NCI-H2107 treated with DMSO at 0.1 percent for 48 hours (cell line): ENCODE results near the gene SEC22A.
A peak's percentile ranks its signal among the peaks of the same experiment; 100 is the strongest.
"Not testable (repeated sequence)": the region's sequence is repeated elsewhere in the genome, so short reads cannot be mapped to it uniquely, and the experiment has no call there.

ENCODE experiments used
- DNase-seq: peaks from one replicate; lab custom pipeline; 2025; ENCODE audit not compliant: unreplicated experiment; lab: John Stamatoyannopoulos, UW

Gene SEC22A

GRCh38 chr3:123169930-123170329 lies 31.8 kb upstream of the SEC22A start:
- DNase-seq = no peak

- no peak for DNase-seq
These were observed 21.0 kb upstream of the SEC22A start for GRCh38 chr3:123180791-123181190.

- DNase-seq = no peak
These were observed 15.0 kb upstream of the SEC22A start for GRCh38 chr3:123186695-123187094.

- DNase-seq = no peak
These were observed 13.7 kb upstream of the SEC22A start for GRCh38 chr3:123188058-123188457.

GRCh38 chr3:123193448-123194101 lies 8.2 kb upstream of the SEC22A start:
- DNase-seq = no peak

GRCh38 chr3:123194552-123194951 lies 7.2 kb upstream of the SEC22A start:
- DNase-seq = no peak

GRCh38 chr3:123198372-123198771 lies 3.4 kb upstream of the SEC22A start:
- DNase-seq = no peak

- no peak for DNase-seq
These were observed 553 bp upstream of the SEC22A start for GRCh38 chr3:123201223-123201556.

GRCh38 chr3:123202451-123202850 lies 708 bp downstream of the SEC22A start:
- no peak for DNase-seq

- no peak for DNase-seq
These were observed 17.2 kb downstream of the SEC22A start for GRCh38 chr3:123218990-123219389.

- not testable (repeated sequence) for DNase-seq
These were observed 19.6 kb downstream of the SEC22A start for GRCh38 chr3:123221369-123221768.

GRCh38 chr3:123225016-123225415 lies 23.3 kb downstream of the SEC22A start:
- DNase-seq = no peak

- no peak for DNase-seq
These were observed 24.8 kb downstream of the SEC22A start for GRCh38 chr3:123226549-123226948.

- no peak for DNase-seq
These were observed 27.4 kb downstream of the SEC22A start for GRCh38 chr3:123229145-123229544.

GRCh38 chr3:123236902-123237301 lies 35.2 kb downstream of the SEC22A start:
- no peak for DNase-seq

- DNase-seq = not testable (repeated sequence)
These were observed 37.4 kb downstream of the SEC22A start for GRCh38 chr3:123239186-123239585.

- no peak for DNase-seq
These were observed 38.0 kb downstream of the SEC22A start for GRCh38 chr3:123239756-123240155.

GRCh38 chr3:123244128-123244527 lies 42.4 kb downstream of the SEC22A start:
- DNase-seq = no peak

- DNase-seq = no peak
These were observed 45.1 kb downstream of the SEC22A start for GRCh38 chr3:123246866-123247265.

GRCh38 chr3:123256256-123256655 lies 54.5 kb downstream of the SEC22A start:
- DNase-seq = no peak

GRCh38 chr3:123258359-123258758 lies 56.6 kb downstream of the SEC22A start:
- DNase-seq = no peak

- peak; percentile 85 for DNase-seq
These were observed 57.2 kb downstream of the SEC22A start for GRCh38 chr3:123258811-123259420.

- DNase-seq = no peak
These were observed 59.9 kb downstream of the SEC22A start for GRCh38 chr3:123261666-123262065.
